ENCODE measurements around the gene EXOC3L4. TPM values are rescaled to one million over a fixed set of nuclear protein-coding genes. Genes with fewer than 3 reads are reported as not detected.
A peak's percentile ranks its signal among the peaks of the same experiment; 100 is the strongest.

Gene EXOC3L4
- polyA plus RNA-seq, 2 of the 4 experiments (the other 2 are of a cell fraction): 1.5 to 4.3 TPM

DNA sequence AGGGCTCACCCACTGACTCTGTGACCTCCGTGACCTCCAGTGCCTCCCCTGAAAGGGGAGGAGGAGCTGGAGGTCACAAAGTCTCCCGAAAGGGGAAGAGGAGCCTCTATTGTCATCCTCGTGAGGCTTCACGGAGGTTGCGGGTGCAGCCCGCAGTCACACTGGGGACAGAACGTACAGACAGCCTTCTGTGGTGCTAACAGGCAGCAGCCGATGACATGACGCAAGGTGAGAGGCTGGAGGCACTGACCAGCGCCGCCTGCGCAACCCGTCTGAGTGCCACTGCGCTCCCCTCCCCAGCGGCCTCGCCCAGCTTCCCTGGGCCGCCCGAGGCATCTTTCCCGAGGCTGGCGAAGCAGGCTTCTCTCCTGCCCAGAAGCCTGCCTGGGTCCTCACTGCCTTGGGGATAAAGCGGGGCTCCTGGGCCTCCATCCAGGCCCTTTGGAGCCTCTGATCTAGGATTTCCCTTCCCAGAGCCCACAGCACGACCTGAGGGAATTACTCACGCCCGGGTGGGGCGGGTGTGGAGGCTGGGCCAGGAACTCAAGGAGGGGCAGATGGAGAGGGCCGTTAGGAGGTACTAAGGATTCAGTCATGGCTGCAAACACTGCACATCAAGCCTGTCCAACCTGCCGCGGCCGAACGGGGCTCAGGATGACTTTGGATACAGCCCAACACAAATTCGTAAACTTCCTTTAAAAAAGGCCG lies 22.8 kb upstream of the EXOC3L4 start:
- no peaks in the 10 kb centered on the region for H3K9me3 ChIP-seq
- FAIRE-seq (no peak), ATAC-seq (peak; percentile 2 to 5; a peak in 3 of 6 replicates), DNase-seq (ENCODE audit: low read depth in 1 of 2, low spot score in 1 of 2) (peak in 1 of 2 experiments; percentile 64)
- H3K4me2 ChIP-seq: peak overlapping the region; percentile 96
- H3K27ac ChIP-seq: peak overlapping the region; percentile 97 to 99
- peaks cover 80% of the 10 kb centered on the region for H3K4me1 ChIP-seq
- WGBS (ENCODE audit: missing lambda C conversion rate): 54% methylated on average over 23 of the region's 32 CpGs
- POLR2A ChIA-PET: no interaction called here
- H3K4me3 ChIP-seq: peak overlapping the region; percentile 22; the same call in 1 of the 3 replicates
- CTCF ChIA-PET: interaction anchor here (0.6 to 11.1 kb wide), 8 partner anchors 12 to 377 kb away, joined by 3 to 259 read pairs (median 3); partner anchors contain the start of gene EXOC3L4
- TF ChIP-seq, protein P1, sequence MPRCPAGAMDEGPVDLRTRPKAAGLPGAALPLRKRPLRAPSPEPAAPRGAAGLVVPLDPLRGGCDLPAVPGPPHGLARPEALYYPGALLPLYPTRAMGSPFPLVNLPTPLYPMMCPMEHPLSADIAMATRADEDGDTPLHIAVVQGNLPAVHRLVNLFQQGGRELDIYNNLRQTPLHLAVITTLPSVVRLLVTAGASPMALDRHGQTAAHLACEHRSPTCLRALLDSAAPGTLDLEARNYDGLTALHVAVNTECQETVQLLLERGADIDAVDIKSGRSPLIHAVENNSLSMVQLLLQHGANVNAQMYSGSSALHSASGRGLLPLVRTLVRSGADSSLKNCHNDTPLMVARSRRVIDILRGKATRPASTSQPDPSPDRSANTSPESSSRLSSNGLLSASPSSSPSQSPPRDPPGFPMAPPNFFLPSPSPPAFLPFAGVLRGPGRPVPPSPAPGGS (IDR thresholded peaks at IDR 0.05): no peak
- no peak for TF ChIP-seq JUNB (IDR thresholded peaks at IDR 0.05)
- TF ChIP-seq, protein P2, sequence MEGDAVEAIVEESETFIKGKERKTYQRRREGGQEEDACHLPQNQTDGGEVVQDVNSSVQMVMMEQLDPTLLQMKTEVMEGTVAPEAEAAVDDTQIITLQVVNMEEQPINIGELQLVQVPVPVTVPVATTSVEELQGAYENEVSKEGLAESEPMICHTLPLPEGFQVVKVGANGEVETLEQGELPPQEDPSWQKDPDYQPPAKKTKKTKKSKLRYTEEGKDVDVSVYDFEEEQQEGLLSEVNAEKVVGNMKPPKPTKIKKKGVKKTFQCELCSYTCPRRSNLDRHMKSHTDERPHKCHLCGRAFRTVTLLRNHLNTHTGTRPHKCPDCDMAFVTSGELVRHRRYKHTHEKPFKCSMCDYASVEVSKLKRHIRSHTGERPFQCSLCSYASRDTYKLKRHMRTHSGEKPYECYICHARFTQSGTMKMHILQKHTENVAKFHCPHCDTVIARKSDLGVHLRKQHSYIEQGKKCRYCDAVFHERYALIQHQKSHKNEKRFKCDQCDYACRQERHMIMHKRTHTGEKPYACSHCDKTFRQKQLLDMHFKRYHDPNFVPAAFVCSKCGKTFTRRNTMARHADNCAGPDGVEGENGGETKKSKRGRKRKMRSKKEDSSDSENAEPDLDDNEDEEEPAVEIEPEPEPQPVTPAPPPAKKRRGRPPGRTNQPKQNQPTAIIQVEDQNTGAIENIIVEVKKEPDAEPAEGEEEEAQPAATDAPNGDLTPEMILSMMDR (IDR thresholded peaks at IDR 0.05): no peak
- TF ChIP-seq, protein P3, sequence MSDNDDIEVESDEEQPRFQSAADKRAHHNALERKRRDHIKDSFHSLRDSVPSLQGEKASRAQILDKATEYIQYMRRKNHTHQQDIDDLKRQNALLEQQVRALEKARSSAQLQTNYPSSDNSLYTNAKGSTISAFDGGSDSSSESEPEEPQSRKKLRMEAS (IDR thresholded peaks at IDR 0.05): peak; percentile 38; the same call in 1 of the 2 replicates
- TF ChIP-seq HOXB13 (CRISPR knock-in tag; IDR thresholded peaks at IDR 0.05; ENCODE audit: low read depth): 0 out of 2 replicates have a peak, but pooled peaks have one; percentile 21
- no peak for TF ChIP-seq RARB (CRISPR knock-in tag; IDR thresholded peaks at IDR 0.05)
- TF ChIP-seq POLR2A (IDR thresholded peaks at IDR 0.05; ENCODE audit: low read length): no peak
- TF ChIP-seq, protein P4, sequence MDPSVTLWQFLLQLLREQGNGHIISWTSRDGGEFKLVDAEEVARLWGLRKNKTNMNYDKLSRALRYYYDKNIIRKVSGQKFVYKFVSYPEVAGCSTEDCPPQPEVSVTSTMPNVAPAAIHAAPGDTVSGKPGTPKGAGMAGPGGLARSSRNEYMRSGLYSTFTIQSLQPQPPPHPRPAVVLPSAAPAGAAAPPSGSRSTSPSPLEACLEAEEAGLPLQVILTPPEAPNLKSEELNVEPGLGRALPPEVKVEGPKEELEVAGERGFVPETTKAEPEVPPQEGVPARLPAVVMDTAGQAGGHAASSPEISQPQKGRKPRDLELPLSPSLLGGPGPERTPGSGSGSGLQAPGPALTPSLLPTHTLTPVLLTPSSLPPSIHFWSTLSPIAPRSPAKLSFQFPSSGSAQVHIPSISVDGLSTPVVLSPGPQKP (IDR thresholded peaks at IDR 0.05; ENCODE audit: low read depth, low read length): no peak
- TF ChIP-seq CEBPB (IDR thresholded peaks at IDR 0.05): peak in 1 of 2 experiments; percentile 51; a peak in 1 of 4 replicates
- no peak for TF ChIP-seq SREBF2 (IDR thresholded peaks at IDR 0.05)
- TF ChIP-seq HOXA7 (CRISPR knock-in tag; IDR thresholded peaks at IDR 0.05): no peak
- TF ChIP-seq POLR2AphosphoS2 (conservative IDR thresholded peaks at IDR 0.05; ENCODE audit: low read length): no peak
- TF ChIP-seq TFCP2L1 (CRISPR knock-in tag; IDR thresholded peaks at IDR 0.05): 0 out of 2 replicates have a peak, but pooled peaks have one; percentile 32
- no peak for TF ChIP-seq CHD4 (IDR thresholded peaks at IDR 0.05; ENCODE audit: borderline replicate concordance)
- no peak for TF ChIP-seq KDM5A (IDR thresholded peaks at IDR 0.05)
- TF ChIP-seq ZSCAN20 (CRISPR knock-in tag; IDR thresholded peaks at IDR 0.05): no peak
- no peak for TF ChIP-seq HOXB5 (CRISPR knock-in tag; IDR thresholded peaks at IDR 0.05)
- TF ChIP-seq EHMT2 (IDR thresholded peaks at IDR 0.05; ENCODE audit: low read depth): no peak
- no peak for TF ChIP-seq MAFK (IDR thresholded peaks at IDR 0.05; ENCODE audit: partially characterized antibody)
- TF ChIP-seq CHD2 (IDR thresholded peaks at IDR 0.05; ENCODE audit: low read length, partially characterized antibody): no peak
- TF ChIP-seq, protein P5, sequence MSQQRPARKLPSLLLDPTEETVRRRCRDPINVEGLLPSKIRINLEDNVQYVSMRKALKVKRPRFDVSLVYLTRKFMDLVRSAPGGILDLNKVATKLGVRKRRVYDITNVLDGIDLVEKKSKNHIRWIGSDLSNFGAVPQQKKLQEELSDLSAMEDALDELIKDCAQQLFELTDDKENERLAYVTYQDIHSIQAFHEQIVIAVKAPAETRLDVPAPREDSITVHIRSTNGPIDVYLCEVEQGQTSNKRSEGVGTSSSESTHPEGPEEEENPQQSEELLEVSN (IDR thresholded peaks at IDR 0.05; ENCODE audit: borderline replicate concordance, low read depth): no peak
- no peak for TF ChIP-seq FOSL2 (IDR thresholded peaks at IDR 0.05)
- TF ChIP-seq FOSL2 (CRISPR knock-in tag; IDR thresholded peaks at IDR 0.05): 0 out of 2 replicates have a peak, but pooled peaks have one; percentile 9
- TF ChIP-seq, protein P6, sequence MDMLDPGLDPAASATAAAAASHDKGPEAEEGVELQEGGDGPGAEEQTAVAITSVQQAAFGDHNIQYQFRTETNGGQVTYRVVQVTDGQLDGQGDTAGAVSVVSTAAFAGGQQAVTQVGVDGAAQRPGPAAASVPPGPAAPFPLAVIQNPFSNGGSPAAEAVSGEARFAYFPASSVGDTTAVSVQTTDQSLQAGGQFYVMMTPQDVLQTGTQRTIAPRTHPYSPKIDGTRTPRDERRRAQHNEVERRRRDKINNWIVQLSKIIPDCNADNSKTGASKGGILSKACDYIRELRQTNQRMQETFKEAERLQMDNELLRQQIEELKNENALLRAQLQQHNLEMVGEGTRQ (IDR thresholded peaks at IDR 0.05): no peak
- TF ChIP-seq ZFP36 (IDR thresholded peaks at IDR 0.05; ENCODE audit: borderline replicate concordance, partially characterized antibody): no peak
- TF ChIP-seq HDAC2 (IDR thresholded peaks at IDR 0.05): no peak
- TF ChIP-seq JUN (IDR thresholded peaks at IDR 0.05): no peak
- TF ChIP-seq SMC3 (IDR thresholded peaks at IDR 0.05): 0 out of 3 replicates have a peak, but pooled peaks have one; percentile 13
- TF ChIP-seq NFE2L2 (conservative IDR thresholded peaks at IDR 0.05; ENCODE audit: low read length): no peak
- TF ChIP-seq, protein P7, sequence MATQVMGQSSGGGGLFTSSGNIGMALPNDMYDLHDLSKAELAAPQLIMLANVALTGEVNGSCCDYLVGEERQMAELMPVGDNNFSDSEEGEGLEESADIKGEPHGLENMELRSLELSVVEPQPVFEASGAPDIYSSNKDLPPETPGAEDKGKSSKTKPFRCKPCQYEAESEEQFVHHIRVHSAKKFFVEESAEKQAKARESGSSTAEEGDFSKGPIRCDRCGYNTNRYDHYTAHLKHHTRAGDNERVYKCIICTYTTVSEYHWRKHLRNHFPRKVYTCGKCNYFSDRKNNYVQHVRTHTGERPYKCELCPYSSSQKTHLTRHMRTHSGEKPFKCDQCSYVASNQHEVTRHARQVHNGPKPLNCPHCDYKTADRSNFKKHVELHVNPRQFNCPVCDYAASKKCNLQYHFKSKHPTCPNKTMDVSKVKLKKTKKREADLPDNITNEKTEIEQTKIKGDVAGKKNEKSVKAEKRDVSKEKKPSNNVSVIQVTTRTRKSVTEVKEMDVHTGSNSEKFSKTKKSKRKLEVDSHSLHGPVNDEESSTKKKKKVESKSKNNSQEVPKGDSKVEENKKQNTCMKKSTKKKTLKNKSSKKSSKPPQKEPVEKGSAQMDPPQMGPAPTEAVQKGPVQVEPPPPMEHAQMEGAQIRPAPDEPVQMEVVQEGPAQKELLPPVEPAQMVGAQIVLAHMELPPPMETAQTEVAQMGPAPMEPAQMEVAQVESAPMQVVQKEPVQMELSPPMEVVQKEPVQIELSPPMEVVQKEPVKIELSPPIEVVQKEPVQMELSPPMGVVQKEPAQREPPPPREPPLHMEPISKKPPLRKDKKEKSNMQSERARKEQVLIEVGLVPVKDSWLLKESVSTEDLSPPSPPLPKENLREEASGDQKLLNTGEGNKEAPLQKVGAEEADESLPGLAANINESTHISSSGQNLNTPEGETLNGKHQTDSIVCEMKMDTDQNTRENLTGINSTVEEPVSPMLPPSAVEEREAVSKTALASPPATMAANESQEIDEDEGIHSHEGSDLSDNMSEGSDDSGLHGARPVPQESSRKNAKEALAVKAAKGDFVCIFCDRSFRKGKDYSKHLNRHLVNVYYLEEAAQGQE (IDR thresholded peaks at IDR 0.05): no peak
- TF ChIP-seq BHLHE40 (IDR thresholded peaks at IDR 0.05; ENCODE audit: low read depth, low read length): no peak
- TF ChIP-seq RCOR1 (IDR thresholded peaks at IDR 0.05; ENCODE audit: low read depth, low read length): no peak
- TF ChIP-seq GATA3 (IDR thresholded peaks at IDR 0.05; ENCODE audit: borderline replicate concordance): no peak
